Mucosa of stomach (tissue), 1 donor: ENCODE data around the gene MR1.

ENCODE experiments used
- H3K27me3 ChIP-seq: one replicate; pipeline ENCODE4 v1.7.0; 2013; ENCODE audit warnings: mild to moderate bottlenecking, low read length; ENCODE audit not compliant: control insufficient read depth, insufficient read depth
- H3K36me3 ChIP-seq: one replicate; pipeline ENCODE4 v1.7.0; 2013; ENCODE audit warnings: low read length; ENCODE audit not compliant: control insufficient read depth, insufficient read depth
- H3K4me1 ChIP-seq: one replicate; pipeline ENCODE4 v1.7.0; 2013; ENCODE audit warnings: mild to moderate bottlenecking, low read length; ENCODE audit not compliant: control insufficient read depth, insufficient read depth
- H3K4me3 ChIP-seq: one replicate; pipeline ENCODE4 v1.7.0; 2013; ENCODE audit warnings: low read length
- H3K9ac ChIP-seq: one replicate; pipeline ENCODE4 v1.7.0; 2013; ENCODE audit warnings: mild to moderate bottlenecking, low read length, moderate library complexity
- H3K9me3 ChIP-seq: one replicate; pipeline ENCODE4 v1.7.0; 2013; ENCODE audit warnings: mild to moderate bottlenecking, low read length, moderate library complexity; ENCODE audit not compliant: control insufficient read depth
- donor health status: Pancreatic carcinoma.

Gene MR1

DNA sequence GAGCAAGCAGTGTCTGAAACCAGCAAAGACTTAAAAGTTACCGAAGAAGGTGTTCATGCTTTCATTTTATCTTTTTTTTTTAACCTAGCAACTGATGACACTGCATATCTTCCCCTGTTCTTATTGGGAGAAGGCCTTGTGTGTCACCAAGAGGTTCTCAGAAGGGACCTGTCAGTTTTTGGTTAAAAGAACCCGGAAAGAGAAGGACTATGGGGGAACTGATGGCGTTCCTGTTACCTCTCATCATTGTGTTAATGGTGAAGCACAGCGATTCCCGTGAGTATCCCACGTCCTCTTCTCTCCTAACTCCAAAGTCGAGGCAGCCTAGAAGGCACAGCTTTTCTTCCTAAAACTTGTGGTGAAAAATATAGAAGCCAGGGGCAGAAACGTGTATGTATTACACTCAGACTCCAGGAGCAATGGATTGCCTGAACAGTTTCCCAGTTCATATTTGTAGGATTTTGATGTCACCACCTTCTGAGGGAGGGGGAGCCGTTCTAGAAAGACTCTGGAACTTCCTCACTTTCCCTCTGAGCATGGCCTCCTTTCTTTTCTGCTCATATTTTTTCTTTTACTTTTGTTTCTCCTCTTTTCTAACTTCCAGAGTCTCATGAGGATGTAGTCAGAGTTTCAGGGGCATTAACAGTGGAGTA, at the start of gene MR1:
TSS of gene MR1 (plus strand) at position 185 of the 653 bp plus-strand sequence. CDS start at position 210, 25 bp downstream.
- Histone ChIP-seq H3K27me3 (no peaks in the 10 kb centered on the region), H3K4me1 (peaks cover 17% of the 10 kb centered on the region), H3K4me3 (peak within 1 kb of the TSS; percentile 36), H3K9ac (peak within 1 kb of the TSS; percentile 77), H3K36me3 (no peaks in the 10 kb centered on the region), H3K9me3 (no peaks in the 10 kb centered on the region)

DNA sequence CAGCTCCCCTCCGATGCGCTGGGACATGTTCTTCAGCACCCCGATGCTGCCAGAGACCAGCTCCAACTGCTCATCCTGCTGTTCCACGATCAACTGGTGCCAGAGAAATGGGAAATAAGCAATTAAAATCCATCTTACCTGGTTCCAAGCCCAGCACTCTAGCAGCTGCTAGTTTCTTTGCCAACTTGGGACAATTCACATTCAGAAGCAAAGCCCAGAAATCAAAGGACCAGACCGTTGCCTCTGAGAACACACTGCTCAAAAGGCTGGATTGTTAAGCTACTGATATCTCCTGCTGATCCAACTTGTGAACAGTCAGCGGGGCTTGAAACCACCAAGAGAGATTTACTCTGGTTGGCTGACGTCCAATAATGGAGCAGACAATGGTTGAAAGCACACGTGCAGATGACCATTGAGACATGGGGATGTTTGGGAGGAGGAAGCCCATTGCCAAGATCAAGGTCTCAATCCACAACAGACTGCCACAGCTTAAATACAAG, 45.5 kb upstream of the MR1 start:
- H3K4me3 ChIP-seq: no peak overlapping the region
- H3K36me3 ChIP-seq: peaks cover 24% of the 10 kb centered on the region
- peaks cover 7% of the 10 kb centered on the region for H3K4me1 ChIP-seq
- H3K9me3 ChIP-seq: no peaks in the 10 kb centered on the region
- no peak overlapping the region for H3K9ac ChIP-seq
- no peaks in the 10 kb centered on the region for H3K27me3 ChIP-seq

DNA sequence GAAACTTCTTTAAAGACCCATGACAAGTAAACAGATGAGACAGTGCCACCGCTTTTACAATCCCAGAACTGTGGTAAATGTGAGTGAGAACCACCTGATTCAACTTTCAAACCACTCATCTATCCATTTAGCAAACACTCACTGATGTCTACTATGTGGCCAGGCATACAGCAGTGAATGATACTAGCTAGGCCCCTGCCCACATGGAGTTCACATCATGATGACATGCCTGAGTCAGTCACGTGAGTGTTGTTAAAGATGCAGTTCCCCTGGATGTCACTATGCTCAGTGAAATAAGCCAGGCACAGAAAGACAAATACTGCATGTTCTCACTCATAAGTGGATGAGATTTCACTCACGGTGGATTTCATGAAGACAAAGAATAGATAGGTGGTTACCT, 39.5 kb upstream of the MR1 start:
- H3K4me1 ChIP-seq: peaks cover 7% of the 10 kb centered on the region
- H3K9ac ChIP-seq: no peak overlapping the region
- H3K9me3 ChIP-seq: no peaks in the 10 kb centered on the region
- H3K36me3 ChIP-seq: peaks cover 10% of the 10 kb centered on the region
- no peak overlapping the region for H3K4me3 ChIP-seq
- H3K27me3 ChIP-seq: no peaks in the 10 kb centered on the region

- no peaks in the 10 kb centered on the region for H3K27me3 ChIP-seq
- no peak overlapping the region for H3K4me3 ChIP-seq
- H3K4me1 ChIP-seq: no peaks in the 10 kb centered on the region
- no peaks in the 10 kb centered on the region for H3K36me3 ChIP-seq
- H3K9me3 ChIP-seq: no peaks in the 10 kb centered on the region
- no peak overlapping the region for H3K9ac ChIP-seq
Measured at GRCh38 chr1:180997843-180998504, 35.8 kb upstream of the MR1 start.

GRCh38 chr1:181001091-181001780, 32.5 kb upstream of the MR1 start:
- Histone ChIP-seq H3K9me3 (no peaks in the 10 kb centered on the region), H3K36me3 (peaks cover 11% of the 10 kb centered on the region), H3K4me1 (no peaks in the 10 kb centered on the region), H3K4me3 (no peak overlapping the region), H3K27me3 (no peaks in the 10 kb centered on the region), H3K9ac (no peak overlapping the region)

- H3K4me3 ChIP-seq: no peak overlapping the region
- H3K9ac ChIP-seq: no peak overlapping the region
- no peaks in the 10 kb centered on the region for H3K27me3 ChIP-seq
- H3K9me3 ChIP-seq: no peaks in the 10 kb centered on the region
- no peaks in the 10 kb centered on the region for H3K4me1 ChIP-seq
- peaks cover 11% of the 10 kb centered on the region for H3K36me3 ChIP-seq
Measured at GRCh38 chr1:181002582-181003172, 31.1 kb upstream of the MR1 start.

GRCh38 chr1:181010789-181011188, 23.0 kb upstream of the MR1 start:
- Histone ChIP-seq H3K9me3 (no peaks in the 10 kb centered on the region), H3K36me3 (no peaks in the 10 kb centered on the region), H3K4me1 (peaks cover 8% of the 10 kb centered on the region), H3K27me3 (no peaks in the 10 kb centered on the region), H3K4me3 (no peak overlapping the region), H3K9ac (no peak overlapping the region)

DNA sequence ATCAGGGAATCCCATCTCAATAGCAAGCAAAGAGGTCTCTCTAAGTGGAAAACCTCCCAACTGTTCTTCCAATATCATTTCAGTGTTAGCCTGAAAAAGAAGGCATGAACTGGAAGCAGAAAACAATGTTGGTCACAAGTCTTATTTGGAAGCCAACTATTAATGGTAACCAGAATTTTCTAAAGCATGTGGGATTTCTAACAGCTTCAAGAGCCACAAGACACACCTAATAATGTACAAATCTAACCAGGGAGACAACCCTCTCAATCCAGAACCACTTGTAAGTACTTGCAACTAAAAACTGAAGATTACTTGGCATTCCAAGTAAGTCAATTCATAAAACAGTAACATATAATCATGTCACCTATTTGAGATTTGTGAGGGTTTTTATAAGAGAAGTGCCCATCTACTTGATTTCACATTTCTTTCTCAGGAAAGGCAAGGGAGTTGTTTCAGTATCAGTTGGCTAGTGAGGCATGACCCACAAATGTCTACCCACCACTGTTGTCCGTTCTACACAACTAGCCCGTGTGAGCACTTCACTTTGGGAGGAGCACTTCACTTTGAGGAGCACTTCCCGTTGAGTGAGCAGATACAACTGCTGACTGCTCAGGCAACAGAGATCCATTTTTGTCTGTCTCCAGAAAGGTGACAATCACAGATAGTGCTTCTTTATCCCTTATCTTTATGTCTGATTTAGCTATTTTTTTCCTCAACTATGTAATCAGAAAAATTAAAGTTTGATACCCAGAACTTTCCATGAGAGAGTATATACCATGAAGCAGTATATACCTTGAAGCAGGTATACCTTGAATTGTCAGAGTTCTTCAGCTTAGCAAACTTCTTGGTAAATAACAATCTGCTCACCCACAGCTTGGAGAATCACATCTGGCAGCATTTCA, 22.2 kb upstream of the MR1 start:
- Histone ChIP-seq H3K36me3 (no peaks in the 10 kb centered on the region), H3K4me1 (peaks cover 8% of the 10 kb centered on the region), H3K4me3 (no peak overlapping the region), H3K9me3 (no peaks in the 10 kb centered on the region), H3K9ac (no peak overlapping the region), H3K27me3 (no peaks in the 10 kb centered on the region)

GRCh38 chr1:181012203-181012745, 21.5 kb upstream of the MR1 start:
- H3K4me3 ChIP-seq: no peak overlapping the region
- H3K9ac ChIP-seq: no peak overlapping the region
- H3K9me3 ChIP-seq: no peaks in the 10 kb centered on the region
- peaks cover 8% of the 10 kb centered on the region for H3K4me1 ChIP-seq
- H3K36me3 ChIP-seq: no peaks in the 10 kb centered on the region
- H3K27me3 ChIP-seq: no peaks in the 10 kb centered on the region

- Histone ChIP-seq H3K36me3 (no peaks in the 10 kb centered on the region), H3K9ac (no peak overlapping the region), H3K4me1 (peaks cover 8% of the 10 kb centered on the region), H3K27me3 (no peaks in the 10 kb centered on the region), H3K4me3 (no peak overlapping the region), H3K9me3 (no peaks in the 10 kb centered on the region)
Measured at GRCh38 chr1:181013144-181013543, 20.6 kb upstream of the MR1 start.
